ENCODE data around the gene UNCX.
"Not testable (repeated sequence)": the region's sequence is repeated elsewhere in the genome, so short reads cannot be mapped to it uniquely, and the experiment has no call there.

The UNCX gene

GRCh38 chr7:1232623-1233332 lies at the start of gene UNCX:
Gene UNCX, plus strand, starts transcription at chr7:1232872. Its CDS starts 146 bp downstream, at chr7:1233018.
- peak; percentile 58 for FAIRE-seq
- no peak for DNase-seq (ENCODE audit: low spot score)

- FAIRE-seq = peak; percentile 71
- DNase-seq (ENCODE audit: low spot score) = no peak
Measured at GRCh38 chr7:1187127-1187526, 45.5 kb upstream of the UNCX start.

GRCh38 chr7:1188720-1189294 lies 43.9 kb upstream of the UNCX start:
- FAIRE-seq (no peak), DNase-seq (ENCODE audit: low spot score) (no peak)

- FAIRE-seq = peak; percentile 99
Measured at GRCh38 chr7:1189986-1190772, 42.5 kb upstream of the UNCX start.

GRCh38 chr7:1192171-1192676 lies 40.4 kb upstream of the UNCX start:
- FAIRE-seq = peak; percentile 99
- DNase-seq (ENCODE audit: low spot score) = peak; percentile 73

More at GRCh38 chr7:1189986-1190772, 42.5 kb upstream of the UNCX start:
- no peak for DNase-seq (ENCODE audit: low spot score)

- DNase-seq (ENCODE audit: low spot score) = peak; percentile 76
- peak; percentile 65 for FAIRE-seq
Measured at GRCh38 chr7:1193593-1194424, 38.9 kb upstream of the UNCX start.

GRCh38 chr7:1196441-1196840 lies 36.2 kb upstream of the UNCX start:
- not testable (repeated sequence) for DNase-seq (ENCODE audit: low spot score)
- peak; percentile 98 for FAIRE-seq

GRCh38 chr7:1196950-1197349 lies 35.7 kb upstream of the UNCX start:
- DNase-seq (ENCODE audit: low spot score) = no peak
- FAIRE-seq = no peak

- DNase-seq (ENCODE audit: low spot score) = peak; percentile 77
- FAIRE-seq = peak; percentile 98
Measured at GRCh38 chr7:1197997-1198625, 34.6 kb upstream of the UNCX start.

GRCh38 chr7:1200045-1200444 lies 32.6 kb upstream of the UNCX start:
- peak; percentile 78 for FAIRE-seq

GRCh38 chr7:1201916-1202315 lies 30.8 kb upstream of the UNCX start:
- peak; percentile 87 for FAIRE-seq

More at GRCh38 chr7:1200045-1200444, 32.6 kb upstream of the UNCX start:
- no peak for DNase-seq (ENCODE audit: low spot score)

GRCh38 chr7:1202914-1203313 lies 29.8 kb upstream of the UNCX start:
- DNase-seq (ENCODE audit: low spot score); FAIRE-seq: not testable (repeated sequence)

More at GRCh38 chr7:1201916-1202315, 30.8 kb upstream of the UNCX start:
- DNase-seq (ENCODE audit: low spot score) = no peak

- peak; percentile 40 for FAIRE-seq
- DNase-seq (ENCODE audit: low spot score) = no peak
Measured at GRCh38 chr7:1204460-1205140, 28.1 kb upstream of the UNCX start.

GRCh38 chr7:1205742-1206141 lies 26.9 kb upstream of the UNCX start:
- not testable (repeated sequence) for FAIRE-seq; DNase-seq (ENCODE audit: low spot score)

GRCh38 chr7:1209097-1209496 lies 23.6 kb upstream of the UNCX start:
- DNase-seq (ENCODE audit: low spot score) (no peak), FAIRE-seq (no peak)

GRCh38 chr7:1210321-1210978 lies 22.2 kb upstream of the UNCX start:
- DNase-seq (ENCODE audit: low spot score) = no peak
- FAIRE-seq = no peak

GRCh38 chr7:1210979-1211608 lies 21.6 kb upstream of the UNCX start:
- no peak for DNase-seq (ENCODE audit: low spot score)
- FAIRE-seq = peak; percentile 99

GRCh38 chr7:1211611-1212010 lies 21.1 kb upstream of the UNCX start:
- FAIRE-seq (no peak), DNase-seq (ENCODE audit: low spot score) (no peak)

- not testable (repeated sequence) for DNase-seq (ENCODE audit: low spot score); FAIRE-seq
Measured at GRCh38 chr7:1212025-1212424, 20.6 kb upstream of the UNCX start.
